Stromal cell of bone marrow (primary cell): ENCODE data around the gene PDSS2.
"Not testable (repeated sequence)": the region's sequence is repeated elsewhere in the genome, so short reads cannot be mapped to it uniquely, and the experiment has no call there.

Source experiments
- DNase-seq: peaks from one replicate; pipeline ENCODE4 v3.0.0-alpha.2; 2012; ENCODE audit warnings: low read depth

The PDSS2 gene

GRCh38 chr6:107459283-107460082, at the start of gene PDSS2:
PDSS2 (minus strand) TSS chr6:107459564; CDS start chr6:107459285, 279 bp downstream.
- peak; percentile 97 for DNase-seq

GRCh38 chr6:107506145-107506544, 46.8 kb upstream of the PDSS2 start:
- no peak for DNase-seq

GRCh38 chr6:107504270-107505026, 45.1 kb upstream of the PDSS2 start:
- DNase-seq, result no peak

- DNase-seq, result no peak
These were observed 37.7 kb upstream of the PDSS2 start for GRCh38 chr6:107496892-107497684.

- DNase-seq, result no peak
These were observed 36.6 kb upstream of the PDSS2 start for GRCh38 chr6:107495971-107496370.

- peak; percentile 42 for DNase-seq
These were observed 35.9 kb upstream of the PDSS2 start for GRCh38 chr6:107495196-107495643.

GRCh38 chr6:107493158-107494057, 34.0 kb upstream of the PDSS2 start:
- peak; percentile 20 for DNase-seq

- peak; percentile 65 for DNase-seq
These were observed 32.6 kb upstream of the PDSS2 start for GRCh38 chr6:107491760-107492660.

- peak; percentile 28 for DNase-seq
These were observed 31.8 kb upstream of the PDSS2 start for GRCh38 chr6:107491138-107491609.

- no peak for DNase-seq
These were observed 31.3 kb upstream of the PDSS2 start for GRCh38 chr6:107490566-107491137.

- DNase-seq, result no peak
These were observed 30.5 kb upstream of the PDSS2 start, which contains the start of gene SOBP for GRCh38 chr6:107489636-107490565. SOBP (plus strand) TSS chr6:107490117; CDS start chr6:107490617, 500 bp downstream.

GRCh38 chr6:107488875-107489635, 29.7 kb upstream of the PDSS2 start:
- DNase-seq, result no peak

GRCh38 chr6:107488174-107488874, 29.0 kb upstream of the PDSS2 start:
- DNase-seq, result no peak

- no peak for DNase-seq
These were observed 25.8 kb upstream of the PDSS2 start for GRCh38 chr6:107485157-107485556.

GRCh38 chr6:107479089-107479690, 19.8 kb upstream of the PDSS2 start:
- DNase-seq, result no peak

- DNase-seq, result not testable (repeated sequence)
These were observed 16.5 kb upstream of the PDSS2 start for GRCh38 chr6:107475826-107476225.

- not testable (repeated sequence) for DNase-seq
These were observed 16.0 kb upstream of the PDSS2 start for GRCh38 chr6:107475360-107475759.
